Adrenal gland (tissue), 12 donors: ENCODE data around the gene PALB2. TPM values are rescaled to one million over a fixed set of nuclear protein-coding genes. Genes with fewer than 3 reads are reported as not detected.

Experiments used
- DNase-seq, 7 donors: peaks; one replicate each; pipeline ENCODE4 v3.0.0-alpha.2; 2019 to 2020
- H3K27ac ChIP-seq, 5 donors: fragments of 200-600 bp; sonication (generic) in 4 of 5; 1 replicate in 3 of 5; 2 replicates in 2 of 5; pipeline versions ENCODE4 v1.5.1 to v1.8.0; 2016 to 2020; ENCODE audit warnings: mild to moderate bottlenecking in 1 of 5
- H3K27me3 ChIP-seq: fragments of 200-600 bp; 2 replicates; pipeline ENCODE4 v1.8.0; 2021
- H3K36me3 ChIP-seq, 2 donors: fragments of 200-600 bp; replicated peaks in 1 of 2; 1 replicate in 1 of 2; 2 replicates in 1 of 2; pipeline versions ENCODE4 v1.5.1 to v1.8.0; 2018 to 2022
- H3K4me1 ChIP-seq, 2 donors: fragments of 200-600 bp; replicated peaks in 1 of 2; 1 replicate in 1 of 2; 2 replicates in 1 of 2; pipeline versions ENCODE4 v1.5.1 to v1.8.0; 2018 to 2021
- H3K4me3 ChIP-seq, 4 donors: fragments of 200-600 bp; sonication (generic) in 3 of 4; one replicate each; pipeline ENCODE4 v1.5.1; 2016 to 2018
- H3K9me3 ChIP-seq, 3 donors: fragments of 200-600 bp; sonication (generic) in 1 of 3; replicated peaks in 1 of 3; 1 replicate in 2 of 3; 2 replicates in 1 of 3; pipeline versions ENCODE4 v1.5.1 to v1.8.0; 2016 to 2021
- POLR2A ChIP-seq, 2 donors: fragments of 450-650 bp; IDR thresholded peaks; one replicate each; pipeline ENCODE4 v1.6.1; 2017; ENCODE audit warnings: antibody characterized with exemption in 2 of 2, mild to moderate bottlenecking in 2 of 2, moderate library complexity in 1 of 2
- WGBS, 4 donors: extraction: QIAGEN DNeasy Blood & Tissue Kit in 2 of 4; methylation state at CpG; one replicate each; pipeline versions ENCODE4 v1.1.5 to v1.1.7; 2013 to 2017; 5-methylcytosine and 5-hydroxymethylcytosine counted together
- intact Hi-C, 2 donors: fragments of 100-400 bp; cut with DNase I; formaldehyde crosslinking; loops; one replicate each; pipeline versions ENCODE4 v1.14.1 to v1.15.0; 2022 to 2023
- polyA plus RNA-seq, 3 donors: library from polyadenylated mRNA; stranded (reverse); fragments of 200-250 nt in 2 of 3; fragments of 350-450 nt in 1 of 3; fragmentation: Illumina TruSeq in 1 of 3; extraction: RNeasy Lipid Tissue Mini Kit (QIAGEN cat#74804) in 1 of 3; gene quantifications; one replicate each; pipeline ENCODE4 v1.2.3, GENCODE V29; 2013 to 2014
- total RNA-seq, 9 donors: library from RNA; depleted of rRNA in 4 of 9; stranded (reverse); fragments of >200 nt in 4 of 9; fragments of 120-200 nt in 1 of 9; fragmentation: NEBNext Ultra II Directional in 1 of 9; extraction: Animal tissue kit (Norgen Biotek cat#: 25700) in 1 of 9; gene quantifications; one replicate each; pipeline versions ENCODE4 v1.1.0 to v1.2.4, GENCODE V29; 2013 to 2023
- TF ChIP-seq, protein P1 (sequence below), 6 experiments: fragments of 450-650 bp in 4 of 6; fragments of 200-600 bp in 2 of 6; sonication (generic) in 1 of 6; IDR thresholded peaks; 1 replicate in 5 of 6; 2 replicates in 1 of 6; pipeline versions ENCODE4 v1.5.1 to v1.8.0; 2016 to 2021; ENCODE audit warnings: antibody characterized with exemption in 6 of 6, mild to moderate bottlenecking in 2 of 6, moderate library complexity in 1 of 6
- donor health status: healthy with polysubstance abuse.
- donor health status: Bipolar disorder and iron deficiency.
- donor health status: DM: yes; HTN: yes; CAD: no.
- donor health status: DM: no; HTN: no; CAD: no.
- donor health status: DM: no; HTN: no; CAD: no.
- donor health status: DM: yes; HTN: yes; CAD: no.

The PALB2 gene
- total and polyA plus RNA-seq, 12 donors: 2.8 to 16.4 (median 10.4) TPM

GRCh38 chr16:23678430-23679273, 37.5 kb upstream of the PALB2 start, which contains the start of gene PLK1:
PLK1 (plus strand) TSS chr16:23678889; CDS start chr16:23678933, 44 bp downstream.
- TF ChIP-seq POLR2A (IDR thresholded peaks at IDR 0.05): no peak
- TF ChIP-seq, protein P1, sequence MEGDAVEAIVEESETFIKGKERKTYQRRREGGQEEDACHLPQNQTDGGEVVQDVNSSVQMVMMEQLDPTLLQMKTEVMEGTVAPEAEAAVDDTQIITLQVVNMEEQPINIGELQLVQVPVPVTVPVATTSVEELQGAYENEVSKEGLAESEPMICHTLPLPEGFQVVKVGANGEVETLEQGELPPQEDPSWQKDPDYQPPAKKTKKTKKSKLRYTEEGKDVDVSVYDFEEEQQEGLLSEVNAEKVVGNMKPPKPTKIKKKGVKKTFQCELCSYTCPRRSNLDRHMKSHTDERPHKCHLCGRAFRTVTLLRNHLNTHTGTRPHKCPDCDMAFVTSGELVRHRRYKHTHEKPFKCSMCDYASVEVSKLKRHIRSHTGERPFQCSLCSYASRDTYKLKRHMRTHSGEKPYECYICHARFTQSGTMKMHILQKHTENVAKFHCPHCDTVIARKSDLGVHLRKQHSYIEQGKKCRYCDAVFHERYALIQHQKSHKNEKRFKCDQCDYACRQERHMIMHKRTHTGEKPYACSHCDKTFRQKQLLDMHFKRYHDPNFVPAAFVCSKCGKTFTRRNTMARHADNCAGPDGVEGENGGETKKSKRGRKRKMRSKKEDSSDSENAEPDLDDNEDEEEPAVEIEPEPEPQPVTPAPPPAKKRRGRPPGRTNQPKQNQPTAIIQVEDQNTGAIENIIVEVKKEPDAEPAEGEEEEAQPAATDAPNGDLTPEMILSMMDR (IDR thresholded peaks at IDR 0.05): peak in 2 of 6 experiments; percentile 8 to 33
- H3K4me3 ChIP-seq: peak within 1 kb of the TSS in 2 of 4 donors; percentile 49 to 69
- no peaks in the 10 kb centered on the region for H3K27me3 ChIP-seq
- peak; percentile 70 to 83 (median 77) for DNase-seq
- H3K4me1 ChIP-seq: peaks cover 7 to 10% of the 10 kb centered on the region in 2 donors
- no peak within 1 kb of the TSS for H3K27ac ChIP-seq
- no peaks in the 10 kb centered on the region for H3K9me3 ChIP-seq
- intact Hi-C loops: no loop called here
- H3K36me3 ChIP-seq: peaks cover 0 to 21% of the 10 kb centered on the region in 2 donors
- WGBS, 4 donors: 1 to 5% (median 2%) methylated on average over 10 to 75 of the region's 75 CpGs

DNA sequence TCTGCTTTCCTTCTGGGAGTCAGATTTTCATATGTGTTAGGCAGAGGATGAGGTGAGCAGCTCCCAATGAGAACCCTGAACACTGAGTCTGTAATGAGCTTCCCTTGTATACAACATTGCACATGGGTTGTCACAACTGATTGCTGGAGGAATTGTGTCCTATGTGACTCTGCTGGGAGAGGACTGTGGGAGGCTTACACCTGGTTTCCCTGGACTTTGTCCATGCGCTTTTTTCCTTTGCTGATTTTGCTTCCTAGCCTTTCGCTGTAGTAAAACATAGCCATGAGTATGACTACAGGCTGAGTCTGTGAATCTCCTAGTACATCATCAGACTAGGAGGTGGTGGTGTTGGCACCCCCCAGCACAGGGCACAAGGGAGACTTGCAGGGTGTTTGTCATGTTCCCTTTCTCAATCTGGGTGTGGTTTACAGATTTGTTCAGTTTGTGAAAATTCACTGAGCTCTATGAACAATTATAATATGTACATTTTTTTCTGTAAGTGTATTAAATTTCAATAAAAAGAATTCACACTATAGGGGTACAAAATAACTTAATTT, 35.9 kb upstream of the PALB2 start:
- no peak for DNase-seq
- no peaks in the 10 kb centered on the region for H3K27me3 ChIP-seq
- H3K4me1 ChIP-seq: peaks cover 7 to 10% of the 10 kb centered on the region in 2 donors
- H3K27ac ChIP-seq: no peak overlapping the region
- no peak overlapping the region for H3K4me3 ChIP-seq
- TF ChIP-seq, protein P1 (IDR thresholded peaks at IDR 0.05): no peak
- no peak for TF ChIP-seq POLR2A (IDR thresholded peaks at IDR 0.05)
- peaks cover 0 to 21% of the 10 kb centered on the region in 2 donors for H3K36me3 ChIP-seq
- WGBS, 4 donors: 96 to 98% (median 97%) methylated on average over 2 of the region's 2 CpGs
- intact Hi-C loops: no loop called here
- H3K9me3 ChIP-seq: no peaks in the 10 kb centered on the region

- Histone ChIP-seq H3K27me3 (no peaks in the 10 kb centered on the region), H3K4me3 (no peak overlapping the region), H3K9me3 (no peaks in the 10 kb centered on the region), H3K27ac (no peak overlapping the region), H3K36me3 (peaks cover 0 to 18% of the 10 kb centered on the region in 2 donors), H3K4me1 (peaks cover 4 to 8% of the 10 kb centered on the region in 2 donors)
- intact Hi-C loops: no loop called here
- WGBS, 4 donors: 86 to 91% (median 87%) methylated on average over 8 of the region's 8 CpGs
- TF ChIP-seq POLR2A (IDR thresholded peaks at IDR 0.05): no peak
- TF ChIP-seq, protein P1 (IDR thresholded peaks at IDR 0.05): no peak
- no peak for DNase-seq
These were observed 33.0 kb upstream of the PALB2 start for GRCh38 chr16:23673971-23674614.

DNA sequence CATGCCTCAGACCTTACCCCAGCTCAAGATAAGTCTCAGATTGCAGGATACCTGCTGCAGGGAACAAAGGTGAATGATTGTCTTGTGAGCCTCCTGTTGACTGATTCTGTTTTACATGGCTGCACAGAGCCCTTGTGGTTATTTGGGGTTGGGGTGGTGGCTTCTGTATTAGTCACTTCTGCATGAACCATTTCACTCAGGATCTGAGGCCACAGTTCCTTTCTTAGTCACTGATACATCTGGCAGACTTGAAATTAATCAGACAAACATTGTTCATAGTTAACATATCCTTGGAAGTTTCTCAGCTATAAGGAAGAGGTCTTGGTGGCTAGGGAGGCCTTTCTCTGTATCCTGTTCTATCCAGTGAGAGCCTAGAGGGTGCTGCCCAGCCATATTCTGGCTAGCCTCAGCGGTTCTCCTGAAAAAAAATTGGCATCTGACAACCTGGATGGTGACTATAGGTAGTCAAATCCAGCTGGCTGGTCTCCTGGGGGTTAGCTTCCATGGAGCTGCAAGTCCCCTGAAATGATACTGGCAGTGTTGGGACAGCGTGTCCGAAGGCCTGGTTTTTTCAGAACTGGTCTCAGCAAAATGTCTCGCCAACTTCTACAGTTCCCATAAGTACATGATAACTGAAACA, 29.1 kb upstream of the PALB2 start:
- no peaks in the 10 kb centered on the region for H3K4me1 ChIP-seq
- TF ChIP-seq, protein P1 (IDR thresholded peaks at IDR 0.05): no peak
- no peak for TF ChIP-seq POLR2A (IDR thresholded peaks at IDR 0.05)
- H3K4me3 ChIP-seq: no peak overlapping the region
- peak in 2 of 7 donors; percentile 19 to 23 for DNase-seq
- WGBS, 4 donors: 94 to 98% (median 96%) methylated on average over 4 of the region's 4 CpGs
- no peaks in the 10 kb centered on the region for H3K27me3 ChIP-seq
- no peak overlapping the region for H3K27ac ChIP-seq
- peaks cover 0 to 57% of the 10 kb centered on the region in 2 donors for H3K36me3 ChIP-seq
- intact Hi-C loops: no loop called here
- no peaks in the 10 kb centered on the region for H3K9me3 ChIP-seq
